IPS-NIHi7 (cell line): ENCODE measurements around the gene STH.
A peak's percentile ranks its signal among the peaks of the same experiment; 100 is the strongest.

Experiments used
- DNase-seq: peaks from one replicate; pipeline ENCODE4 v3.0.0; 2012; ENCODE audit warnings: mixed read lengths; ENCODE audit errors: extremely low spot score

STH gene

GRCh38 chr17:46026166-46027047 is 27.4 kb downstream of the STH start:
- DNase-seq, result peak; percentile 45

GRCh38 chr17:46027048-46027975 is 28.3 kb downstream of the STH start:
- no peak for DNase-seq

DNA sequence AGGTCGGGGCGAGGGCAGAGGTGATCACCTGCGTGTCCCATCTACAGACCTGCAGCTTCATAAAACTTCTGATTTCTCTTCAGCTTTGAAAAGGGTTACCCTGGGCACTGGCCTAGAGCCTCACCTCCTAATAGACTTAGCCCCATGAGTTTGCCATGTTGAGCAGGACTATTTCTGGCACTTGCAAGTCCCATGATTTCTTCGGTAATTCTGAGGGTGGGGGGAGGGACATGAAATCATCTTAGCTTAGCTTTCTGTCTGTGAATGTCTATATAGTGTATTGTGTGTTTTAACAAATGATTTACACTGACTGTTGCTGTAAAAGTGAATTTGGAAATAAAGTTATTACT is 28.9 kb downstream of the STH start:
- DNase-seq, result no peak

DNA sequence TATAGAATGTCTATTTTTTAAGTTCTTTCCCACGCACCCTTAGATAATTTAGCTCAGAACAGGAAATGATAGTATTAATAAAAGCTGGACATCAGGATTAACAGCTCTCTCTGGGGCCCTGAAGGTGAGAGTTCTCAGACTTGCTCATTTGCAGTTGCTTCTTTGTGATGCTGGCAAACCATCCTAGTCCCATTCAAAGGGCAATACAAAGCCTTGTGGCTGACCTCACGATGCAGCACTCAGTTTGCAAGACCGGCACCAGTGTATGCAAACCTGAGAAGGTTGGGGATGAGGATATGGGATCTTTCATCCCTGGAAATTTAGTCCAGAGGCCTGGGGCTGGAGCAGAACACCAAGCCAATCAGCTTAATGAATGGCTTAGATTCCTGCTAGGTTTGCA is 29.3 kb downstream of the STH start:
- no peak for DNase-seq

DNA sequence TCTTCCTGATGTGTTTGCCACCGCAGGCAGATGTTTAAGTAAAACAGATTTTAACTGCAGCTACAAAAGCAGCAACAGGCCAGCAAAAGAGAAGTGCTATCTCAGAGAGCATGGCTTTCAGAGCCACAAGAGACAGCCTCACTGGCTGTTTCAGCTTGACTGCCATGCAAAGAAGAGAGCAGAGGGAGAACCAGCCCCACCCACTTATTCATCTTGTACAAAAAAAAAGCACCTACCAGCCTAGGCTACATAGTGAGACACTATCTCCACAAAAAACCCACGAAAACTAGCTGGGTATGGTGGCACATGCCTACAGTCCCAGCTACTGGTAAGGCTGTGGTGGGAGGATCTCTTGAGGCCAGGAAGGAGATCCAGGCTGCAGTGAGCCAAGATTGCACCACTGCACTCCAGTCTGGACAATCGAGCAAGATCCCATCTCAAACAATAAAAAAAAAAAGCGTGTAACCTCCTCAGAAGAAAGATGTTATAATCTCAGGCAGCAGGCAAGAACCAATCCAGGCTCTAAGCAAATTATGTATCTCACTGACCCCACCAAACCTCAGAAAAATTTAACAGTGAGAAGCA is 30.0 kb downstream of the STH start:
- DNase-seq, result no peak

GRCh38 chr17:46029627-46030026 is 30.6 kb downstream of the STH start:
- no peak for DNase-seq

- no peak for DNase-seq
Observed at GRCh38 chr17:46030752-46031151, 31.7 kb downstream of the STH start.

- no peak for DNase-seq
Observed at GRCh38 chr17:46031440-46031839, 32.4 kb downstream of the STH start.

GRCh38 chr17:46031920-46032319 is 32.9 kb downstream of the STH start:
- no peak for DNase-seq

DNA sequence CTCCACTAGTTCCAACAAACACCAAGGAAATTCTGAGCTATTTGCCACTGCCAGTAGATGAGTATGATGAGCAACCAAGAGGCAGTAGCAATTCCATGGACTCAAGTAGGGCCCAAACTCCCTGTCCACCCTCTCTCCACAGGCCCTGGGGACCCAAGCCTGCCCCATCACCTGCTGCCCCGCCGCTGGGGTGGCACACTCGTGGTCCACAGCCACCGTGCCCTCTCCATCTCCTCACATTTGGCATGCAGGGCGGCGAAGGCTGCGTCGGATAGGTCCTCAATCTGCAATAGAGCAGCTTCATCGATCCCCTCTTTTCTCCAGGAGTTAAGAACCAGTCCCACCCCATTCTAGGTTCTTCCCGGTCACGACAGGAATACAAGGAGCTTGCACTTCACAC is 33.9 kb downstream of the STH start:
- no peak for DNase-seq

- DNase-seq, result no peak
Observed at GRCh38 chr17:46033392-46033791, 34.3 kb downstream of the STH start.

- no peak for DNase-seq
Observed at GRCh38 chr17:46035112-46035818, 36.2 kb downstream of the STH start.

- no peak for DNase-seq
Observed at GRCh38 chr17:46036491-46036890, 37.4 kb downstream of the STH start.

DNA sequence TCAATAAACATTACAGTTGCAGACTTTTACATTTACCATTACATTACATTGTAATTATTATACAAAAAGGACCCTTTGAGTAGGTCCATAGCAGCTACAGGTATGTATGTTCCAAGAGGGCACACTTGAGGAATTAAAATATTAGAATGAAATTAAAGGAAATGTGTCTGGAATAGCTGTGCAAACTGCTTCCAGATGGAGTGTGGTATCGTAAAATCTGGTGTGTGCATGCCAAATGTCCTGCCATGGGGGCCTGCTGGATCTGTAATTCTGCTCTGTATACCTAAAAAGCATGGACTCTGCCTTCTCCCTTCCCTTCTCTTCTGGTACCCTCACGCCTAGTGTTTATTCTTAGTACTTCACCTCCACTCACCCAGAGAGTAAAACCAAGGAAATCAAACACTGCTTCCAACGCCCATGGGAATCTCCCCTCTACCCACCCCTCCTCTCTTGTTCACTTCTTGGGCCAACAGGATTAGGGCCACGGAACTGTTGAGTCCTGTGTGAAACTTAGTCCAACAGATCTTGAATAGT is 38.7 kb downstream of the STH start:
- DNase-seq, result no peak

DNA sequence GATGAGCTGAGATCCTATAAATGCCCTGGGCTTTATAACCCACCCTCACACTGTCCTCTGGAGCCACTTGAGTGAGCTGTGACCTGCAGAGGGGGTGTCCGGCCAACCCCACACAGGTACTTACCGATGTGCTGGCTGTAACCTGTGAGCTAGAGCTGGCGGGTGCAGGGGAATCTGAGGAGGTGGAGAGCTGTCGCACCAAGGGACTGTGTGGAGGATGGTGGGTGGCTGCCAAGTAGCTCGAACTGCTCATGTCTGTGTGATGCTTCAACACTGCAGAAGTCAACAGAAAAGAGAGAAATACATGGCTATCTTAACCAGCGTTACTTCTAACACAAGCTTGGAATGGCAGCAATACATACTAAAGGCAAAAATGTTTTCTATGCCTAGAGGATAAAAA is 39.4 kb downstream of the STH start:
- no peak for DNase-seq

GRCh38 chr17:46038937-46039336 is 39.9 kb downstream of the STH start:
- no peak for DNase-seq

DNA sequence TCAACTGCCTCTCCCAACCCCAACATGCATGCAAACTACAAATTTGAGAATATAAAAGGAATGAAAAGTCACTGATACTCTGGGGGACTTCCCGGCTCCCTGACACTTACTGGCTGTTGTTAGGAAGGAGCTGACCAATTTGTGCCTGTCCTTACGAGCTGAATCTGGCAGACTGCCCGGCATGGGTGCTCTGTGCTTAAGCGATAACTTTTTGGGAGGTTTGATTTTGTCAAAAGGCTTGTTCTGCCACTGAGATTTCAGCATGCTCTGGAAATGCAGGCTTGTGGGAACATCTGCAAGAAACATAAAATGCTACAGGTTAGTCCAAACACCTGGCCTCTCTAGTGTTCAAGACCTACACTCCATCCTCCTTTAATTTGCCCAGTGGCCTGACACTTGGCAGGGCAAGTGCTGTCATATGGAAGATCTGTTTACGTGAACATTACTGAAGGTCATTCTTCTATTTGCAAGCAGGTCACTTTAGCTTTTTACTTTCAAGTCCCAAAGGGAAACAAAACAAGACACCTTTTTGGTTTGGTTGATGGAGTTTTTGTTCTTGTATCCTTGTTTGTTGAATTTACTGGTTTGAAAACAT is 40.6 kb downstream of the STH start:
- no peak for DNase-seq

DNA sequence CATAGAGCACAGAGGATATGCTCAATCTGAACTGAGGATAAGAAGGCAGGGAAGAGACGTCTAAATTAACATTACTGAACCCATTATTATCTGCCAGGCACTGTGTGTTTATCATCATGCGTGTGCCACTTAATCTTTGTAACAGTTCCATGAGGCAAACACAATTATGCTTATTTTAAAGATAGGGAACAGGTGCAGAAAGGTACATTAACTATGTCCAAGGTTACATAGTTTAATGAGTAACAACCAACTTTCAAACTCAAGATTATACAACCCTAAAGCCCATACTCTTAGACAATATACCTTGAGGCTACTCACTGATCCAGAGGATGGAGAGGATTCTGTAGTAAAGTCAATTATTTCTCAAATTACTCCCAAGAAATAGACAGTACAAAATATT is 43.2 kb downstream of the STH start:
- DNase-seq, result no peak

GRCh38 chr17:46042925-46043324 is 43.9 kb downstream of the STH start:
- DNase-seq, result no peak

DNA sequence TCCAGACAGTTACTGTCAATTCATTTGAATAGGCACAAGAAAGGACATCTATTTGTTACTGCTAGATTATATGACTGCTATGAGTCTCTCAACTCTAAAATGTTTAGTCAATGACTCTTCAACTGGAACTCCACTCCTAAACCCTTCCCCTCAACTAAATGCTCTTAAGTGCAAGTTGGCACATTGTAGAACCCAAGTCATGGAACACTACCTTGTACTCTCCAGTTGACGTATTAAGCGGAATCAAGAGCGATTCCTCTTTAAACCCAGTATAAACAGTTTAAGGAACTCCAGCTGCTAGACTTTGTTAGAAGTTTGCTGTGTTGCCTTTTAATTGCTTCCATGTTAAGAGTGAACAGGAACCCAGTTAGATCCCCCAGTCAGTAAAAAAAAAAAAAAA is 44.6 kb downstream of the STH start:
- DNase-seq, result no peak

- peak; percentile 82 for DNase-seq
Observed at GRCh38 chr17:46044286-46044928, 45.4 kb downstream of the STH start.
